ENCODE data around the gene HCFC1.
A peak's percentile ranks its signal among the peaks of the same experiment; 100 is the strongest.

HCFC1 gene

DNA sequence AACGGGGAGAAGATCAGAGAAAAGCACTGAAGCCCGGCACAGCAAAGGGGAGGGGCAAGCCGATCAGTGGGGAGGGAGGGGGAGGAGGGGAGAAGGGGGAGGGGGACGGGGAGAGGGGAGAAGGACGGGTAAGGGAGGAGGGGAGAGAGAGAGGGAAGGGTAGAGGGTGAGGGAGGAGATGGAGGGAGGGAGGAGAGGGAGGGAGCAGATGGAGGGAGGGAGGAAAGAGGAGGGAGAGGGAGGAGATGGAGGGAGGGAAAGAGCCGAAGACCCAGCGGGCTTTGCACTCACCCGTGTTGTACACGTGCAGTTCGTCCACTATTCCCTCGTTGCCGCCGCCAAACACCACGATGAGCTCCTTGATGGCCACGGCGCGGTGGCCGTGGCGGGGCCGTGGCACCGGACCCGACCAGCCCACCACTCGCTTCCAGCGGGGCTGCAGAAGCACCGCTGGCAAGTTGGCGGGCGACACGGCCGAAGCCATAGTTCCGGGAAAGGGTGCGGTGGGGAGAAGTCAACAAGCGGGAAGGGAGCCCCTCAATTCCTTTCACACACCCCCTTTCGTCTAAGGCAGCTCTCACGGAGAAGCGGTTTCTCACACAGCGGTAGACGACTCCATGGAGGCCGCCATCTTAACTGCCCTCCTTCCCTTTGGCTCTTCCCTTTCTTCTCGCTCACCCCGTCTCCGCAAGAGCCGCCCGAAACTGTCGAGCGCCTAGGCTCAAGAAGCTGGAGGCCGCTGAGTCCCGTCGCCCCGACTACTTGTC, 1.1 kb downstream of the HCFC1 start:
- peak; percentile 12 for DNase-seq (ENCODE audit: low read depth, low spot score)
- no peak for TF ChIP-seq CTCF (IDR thresholded peaks at IDR 0.05; ENCODE audit: insufficient read depth, low read length, missing control alignments)
- H3K4me3 ChIP-seq (ENCODE audit: low read depth, low read length) = peak overlapping the region; percentile 83
- ChIA-PET CTCF (interaction anchor here (1.1 to 2.4 kb wide), 4 partner anchors 18 to 77 kb away, joined by 3 to 7 read pairs (median 4); partner anchors contain the start of gene ARHGAP4), POLR2A (interaction anchor here (0.6 to 1.0 kb wide), 4 partner anchors 12 to 506 kb away, joined by 3 to 4 read pairs (median 3); no protein-coding TSS in a partner anchor)

- POLR2A ChIA-PET = interaction anchor here (0.6 to 0.8 kb wide), 2 partner anchors 42 to 507 kb away, joined by 3 to 4 read pairs; no protein-coding TSS in a partner anchor
- TF ChIP-seq CTCF (IDR thresholded peaks at IDR 0.05; ENCODE audit: insufficient read depth, low read length, missing control alignments) = no peak
- no peak for DNase-seq (ENCODE audit: low read depth, low spot score)
- CTCF ChIA-PET = interaction anchor here (1.3 to 9.0 kb wide), 4 partner anchors 19 to 207 kb away, joined by 3 to 99 read pairs (median 8); partner anchors contain the start of genes ARHGAP4 and PLXNB3
- H3K4me3 ChIP-seq (ENCODE audit: low read depth, low read length) = peak overlapping the region; percentile 83
Measured at GRCh38 chrX:153969904-153970356, 1.7 kb downstream of the HCFC1 start.

GRCh38 chrX:153969125-153969903, 2.3 kb downstream of the HCFC1 start:
- no peak for TF ChIP-seq CTCF (IDR thresholded peaks at IDR 0.05; ENCODE audit: insufficient read depth, low read length, missing control alignments)
- peak overlapping the region; percentile 83 for H3K4me3 ChIP-seq (ENCODE audit: low read depth, low read length)
- CTCF ChIA-PET = interaction anchor here (2.4 to 9.0 kb wide), 3 partner anchors 18 to 206 kb away, joined by 7 to 99 read pairs (median 9); partner anchors contain the start of genes ARHGAP4 and PLXNB3
- no peak for DNase-seq (ENCODE audit: low read depth, low spot score)
- POLR2A ChIA-PET = interaction anchor here (0.6 to 0.7 kb wide), 2 partner anchors 33 to 507 kb away, joined by 3 to 4 read pairs; no protein-coding TSS in a partner anchor

DNA sequence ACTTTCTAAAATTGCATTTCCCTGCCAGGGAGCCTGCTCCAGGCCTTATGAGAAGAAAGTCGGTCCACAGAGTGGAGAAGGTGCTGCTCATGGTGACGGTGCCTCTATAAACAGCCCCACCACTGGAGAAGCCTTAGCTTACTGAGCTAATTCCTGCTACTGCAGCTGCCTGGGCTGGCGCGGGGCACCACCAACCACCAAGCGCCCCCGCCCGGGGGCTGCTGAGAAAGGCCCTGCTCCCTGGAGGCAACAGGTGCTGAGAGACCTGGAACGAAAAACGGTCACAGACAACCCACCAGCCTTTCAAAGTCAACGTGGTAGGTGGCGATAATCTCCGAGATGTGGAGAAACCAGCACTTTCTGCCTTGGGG, 2.9 kb downstream of the HCFC1 start:
- ChIA-PET POLR2A (interaction anchor here (0.7 to 0.8 kb wide), 2 partner anchors 33 to 402 kb away, joined by 3 read pairs; no protein-coding TSS in a partner anchor), CTCF (interaction anchor here (2.5 to 9.0 kb wide), 2 partner anchors 18 to 205 kb away, joined by 9 to 99 read pairs; partner anchors contain the start of gene PLXNB3)
- TF ChIP-seq CTCF (IDR thresholded peaks at IDR 0.05; ENCODE audit: insufficient read depth, low read length, missing control alignments) = no peak
- H3K4me3 ChIP-seq (ENCODE audit: low read depth, low read length) = peak overlapping the region; percentile 83
- DNase-seq (ENCODE audit: low read depth, low spot score) = no peak

DNA sequence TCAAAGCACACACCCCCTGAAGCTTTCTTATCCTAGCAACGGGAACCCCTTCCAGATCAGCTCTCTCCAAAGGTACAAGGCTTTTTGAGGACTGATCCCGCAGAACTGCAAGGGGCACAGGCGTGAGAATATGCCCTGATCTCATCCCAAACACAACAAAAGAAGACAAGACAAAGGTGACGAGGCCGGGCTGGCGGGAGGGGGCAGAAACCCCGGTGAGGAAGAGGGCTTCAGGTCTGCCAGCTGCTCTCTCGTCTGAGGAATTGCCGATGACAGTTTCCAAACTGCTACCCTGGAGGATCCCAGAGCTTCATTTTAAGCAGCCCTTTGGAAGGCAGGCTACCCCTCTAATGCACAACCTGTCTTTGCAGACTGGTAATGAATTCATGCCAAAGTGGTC, 3.4 kb downstream of the HCFC1 start:
- POLR2A ChIA-PET = interaction anchor here (0.8 to 0.9 kb wide), 2 partner anchors 22 to 403 kb away, joined by 3 read pairs; no protein-coding TSS in a partner anchor
- DNase-seq (ENCODE audit: low read depth, low spot score) = no peak
- CTCF ChIA-PET = interaction anchor here (2.5 to 9.0 kb wide), 2 partner anchors 17 to 205 kb away, joined by 9 to 99 read pairs; partner anchors contain the start of gene PLXNB3
- peak overlapping the region; percentile 83 for H3K4me3 ChIP-seq (ENCODE audit: low read depth, low read length)
- no peak for TF ChIP-seq CTCF (IDR thresholded peaks at IDR 0.05; ENCODE audit: insufficient read depth, low read length, missing control alignments)
